SKM-1 (cell line): ENCODE results near the gene HSPBP1.

Experiments used
- DNase-seq: peaks from one replicate; lab custom pipeline; 2025; ENCODE audit not compliant: unreplicated experiment; lab: John Stamatoyannopoulos, UW

Gene HSPBP1

GRCh38 chr19:55305491-55305890 lies 25.6 kb upstream of the HSPBP1 start:
- DNase-seq = no peak

GRCh38 chr19:55304980-55305379 lies 25.1 kb upstream of the HSPBP1 start:
- DNase-seq = no peak

DNA sequence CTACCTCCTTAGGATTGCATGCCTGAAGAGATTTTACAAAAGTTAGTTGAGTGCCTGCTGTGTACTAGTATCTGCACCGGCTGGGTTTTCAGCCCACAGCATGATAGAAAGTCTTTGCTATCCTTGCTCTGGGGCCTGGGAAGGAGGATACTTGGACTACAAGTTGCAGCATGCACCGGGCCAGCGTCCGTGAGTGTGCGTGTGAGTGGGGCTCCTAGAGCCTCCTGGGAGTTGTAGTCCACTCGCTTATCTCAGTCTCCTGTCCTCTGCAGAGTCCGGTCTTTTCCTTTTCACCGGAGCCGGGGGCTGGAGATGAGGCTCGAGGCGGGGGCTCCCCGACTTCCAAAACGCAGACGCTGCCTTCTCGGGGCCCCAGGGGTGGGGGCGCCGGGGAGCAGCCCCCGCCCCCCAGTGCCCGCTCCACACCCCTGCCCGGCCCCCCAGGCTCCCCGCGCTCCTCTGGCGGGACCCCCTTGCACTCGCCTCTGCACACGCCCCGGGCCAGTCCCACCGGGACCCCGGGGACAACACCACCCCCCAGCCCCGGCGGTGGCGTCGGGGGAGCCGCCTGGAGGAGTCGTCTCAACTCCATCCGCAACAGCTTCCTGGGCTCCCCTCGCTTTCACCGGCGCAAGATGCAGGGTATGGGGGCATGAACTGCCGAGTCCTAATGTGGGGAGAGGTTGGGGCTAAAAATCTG lies 24.5 kb upstream of the HSPBP1 start:
- DNase-seq = no peak

- no peak for DNase-seq
These were observed 23.6 kb upstream of the HSPBP1 start for GRCh38 chr19:55303477-55303876.

- DNase-seq = no peak
These were observed 22.4 kb upstream of the HSPBP1 start for GRCh38 chr19:55302318-55302703.

- peak; percentile 20 for DNase-seq
These were observed 21.8 kb upstream of the HSPBP1 start for GRCh38 chr19:55301459-55302317.

DNA sequence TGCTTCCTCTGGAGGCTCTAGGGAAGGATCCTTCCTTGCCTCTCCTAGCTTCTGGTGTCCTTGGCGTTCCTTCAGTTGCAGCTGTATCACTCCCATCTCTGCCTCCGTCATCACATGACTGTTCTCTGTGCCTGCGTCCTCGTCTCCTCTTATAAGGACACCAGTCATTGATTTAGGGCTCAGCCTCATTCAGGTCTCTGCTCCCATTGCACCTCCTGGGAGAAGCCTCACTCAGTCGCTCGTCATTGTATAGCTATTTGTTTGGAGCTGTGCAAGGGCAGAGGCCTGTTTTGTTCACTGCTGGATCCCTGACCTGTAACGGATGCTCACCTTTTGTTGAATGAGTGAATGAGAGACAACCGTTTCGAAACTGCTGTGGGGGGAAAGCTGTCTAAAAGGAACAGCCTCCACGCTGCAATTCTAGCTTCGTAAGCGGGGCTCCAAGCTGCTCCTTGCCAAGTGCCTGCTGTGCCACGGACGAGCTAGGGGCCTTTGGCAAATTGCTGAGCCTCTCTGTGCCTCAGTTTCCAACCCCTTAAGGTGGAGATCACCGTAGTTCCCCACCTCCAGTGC lies 21.1 kb upstream of the HSPBP1 start:
- no peak for DNase-seq

DNA sequence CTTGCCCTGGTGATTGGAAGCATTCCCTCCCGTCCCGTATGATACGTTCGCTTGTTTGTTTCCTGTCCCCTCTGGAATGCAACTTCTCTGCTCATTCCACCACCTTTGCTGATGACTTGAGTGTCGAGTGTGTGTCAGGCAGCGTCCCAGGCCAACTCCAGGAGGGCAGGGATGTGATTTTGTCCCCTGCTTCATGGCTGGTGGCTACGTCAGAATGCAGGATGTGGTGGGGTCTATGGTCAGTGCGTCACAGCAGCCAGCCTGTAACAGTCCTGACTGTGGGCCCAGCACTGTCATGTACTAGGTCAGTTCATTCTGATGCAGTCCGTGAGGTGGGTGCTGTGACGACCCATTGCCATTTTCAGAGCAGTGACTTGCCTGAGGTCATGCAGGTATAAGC lies 20.1 kb upstream of the HSPBP1 start:
- no peak for DNase-seq

GRCh38 chr19:55297267-55297666 lies 17.4 kb upstream of the HSPBP1 start:
- no peak for DNase-seq

DNA sequence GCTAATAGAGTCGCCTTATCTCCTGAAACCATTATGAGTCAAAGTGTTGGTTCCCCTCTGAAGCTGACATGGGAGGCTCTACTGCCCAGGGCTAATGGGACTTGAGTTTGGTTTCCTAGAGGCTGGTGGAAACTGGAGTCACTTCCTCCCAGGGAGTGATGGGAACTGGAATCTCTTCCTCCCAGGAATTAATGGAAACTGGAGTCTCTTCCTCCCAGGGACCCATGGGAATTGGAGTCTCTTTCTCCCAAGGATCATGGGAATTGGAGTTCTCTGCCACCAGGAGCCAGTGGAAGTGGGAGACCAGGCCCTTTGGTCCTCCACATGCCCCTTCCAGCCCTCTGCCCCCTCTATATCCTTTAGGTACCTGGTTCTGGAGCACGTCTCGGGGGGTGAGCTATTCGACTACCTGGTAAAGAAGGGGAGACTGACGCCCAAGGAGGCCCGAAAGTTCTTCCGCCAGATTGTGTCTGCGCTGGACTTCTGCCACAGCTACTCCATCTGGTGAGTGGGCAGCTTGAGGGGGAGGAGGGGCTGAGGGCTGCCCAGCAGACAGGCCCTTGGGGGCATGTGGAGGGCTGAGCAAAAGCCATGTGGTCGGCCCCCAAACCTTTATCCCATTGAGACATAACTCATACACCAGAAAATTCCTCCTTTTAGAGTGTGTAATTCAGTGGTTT lies 9.3 kb upstream of the HSPBP1 start:
- DNase-seq = no peak

GRCh38 chr19:55287361-55288079 lies 7.6 kb upstream of the HSPBP1 start:
- no peak for DNase-seq

- no peak for DNase-seq
These were observed 5.5 kb upstream of the HSPBP1 start for GRCh38 chr19:55285229-55285890.

- DNase-seq = no peak
These were observed 4.6 kb upstream of the HSPBP1 start for GRCh38 chr19:55284405-55285058.

DNA sequence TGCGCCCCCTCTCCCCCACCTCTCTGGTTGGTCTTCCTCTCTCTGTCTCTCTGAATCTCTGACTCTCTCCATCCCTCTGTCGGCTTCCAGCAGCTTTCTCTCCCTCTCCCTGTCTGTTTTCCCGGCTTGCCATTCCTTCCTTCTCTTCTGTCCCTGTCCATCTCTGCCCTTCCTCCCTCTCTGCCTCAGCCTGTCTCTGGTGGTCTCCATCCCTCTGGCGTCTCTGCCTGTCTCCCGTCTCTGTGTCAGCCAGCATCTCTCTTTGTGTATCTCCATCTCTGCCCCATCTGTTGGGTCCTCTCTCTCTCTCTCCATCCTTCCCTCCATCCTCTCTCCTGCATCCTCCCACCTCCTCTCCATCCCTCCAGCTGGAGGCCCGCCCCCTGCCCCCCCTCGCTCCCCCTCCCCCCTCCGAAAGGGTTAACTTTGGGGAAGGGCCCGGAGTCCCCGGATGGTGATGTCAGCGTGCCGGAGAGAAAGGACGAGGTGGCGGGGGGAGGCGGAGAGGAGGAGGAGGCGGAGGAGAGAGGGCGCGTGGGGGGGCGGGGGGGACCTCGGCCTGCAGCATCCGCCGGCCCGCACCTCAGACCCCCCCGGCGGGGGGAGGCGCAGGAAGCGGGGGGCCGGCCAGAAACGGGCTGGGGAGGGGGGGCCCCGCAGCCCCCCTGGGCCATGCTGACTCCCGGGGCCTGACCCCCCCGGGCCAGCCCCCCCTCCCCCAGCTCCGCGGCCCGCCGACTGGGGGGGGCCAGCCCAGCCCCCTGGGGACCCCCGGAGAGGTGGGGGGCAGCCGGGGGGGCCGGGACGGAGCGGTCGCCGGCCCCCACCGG lies 3.9 kb upstream of the HSPBP1 start, which contains the start of gene BRSK1:
TSS of gene BRSK1 (plus strand) at position 450 of the 830 bp plus-strand sequence. CDS start 446 bp downstream, outside the sequence.
- DNase-seq = no peak

- DNase-seq = no peak
These were observed 570 bp downstream of the HSPBP1 start for GRCh38 chr19:55279340-55279739.

DNA sequence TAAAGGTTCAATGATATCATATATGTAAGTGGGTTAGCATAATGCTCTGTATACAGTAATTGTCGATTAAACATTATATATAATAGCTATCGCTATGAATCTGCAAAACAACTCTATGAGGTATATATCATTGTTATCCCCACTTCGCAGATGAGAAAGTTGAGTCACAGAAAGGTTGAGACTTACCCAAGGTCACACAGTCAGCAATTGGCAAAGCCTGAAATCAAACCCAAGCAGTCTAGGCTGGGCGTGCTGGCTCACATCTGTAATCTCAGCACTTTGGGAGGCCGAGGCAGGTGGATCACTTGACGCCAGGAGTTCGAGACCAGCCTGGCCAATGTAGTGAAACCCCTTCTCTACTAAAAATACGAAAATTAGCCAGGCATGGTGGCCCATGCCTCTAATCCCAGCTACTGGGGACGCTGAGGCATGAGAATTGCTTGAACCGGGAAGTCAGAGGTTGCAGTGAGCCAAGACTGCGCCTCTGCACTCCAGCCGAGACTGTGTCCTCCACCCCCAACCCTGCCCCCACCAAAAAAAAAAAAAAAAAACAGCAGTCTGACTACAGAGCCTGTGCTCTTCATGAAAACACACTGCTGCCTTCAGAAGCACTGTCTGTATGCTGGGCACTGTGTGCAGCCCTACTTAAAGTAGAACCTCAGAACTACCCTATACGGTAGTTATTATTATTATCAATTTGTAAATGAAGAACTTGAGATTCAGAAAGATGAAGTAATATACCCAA lies 1.3 kb downstream of the HSPBP1 start:
- DNase-seq = no peak

- DNase-seq = no peak
These were observed 2.4 kb downstream of the HSPBP1 start for GRCh38 chr19:55277494-55277893.
